HG02938 (cell line): ENCODE measurements around the gene TPP2.

ENCODE experiments used
- ATAC-seq: cut with Tn5 transposase; IDR thresholded peaks from one replicate; pipeline ENCODE4 v1.9.1; 2021; ENCODE audit warnings: mild to moderate bottlenecking, moderate library complexity; ENCODE audit not compliant: unreplicated experiment

The TPP2 gene

DNA sequence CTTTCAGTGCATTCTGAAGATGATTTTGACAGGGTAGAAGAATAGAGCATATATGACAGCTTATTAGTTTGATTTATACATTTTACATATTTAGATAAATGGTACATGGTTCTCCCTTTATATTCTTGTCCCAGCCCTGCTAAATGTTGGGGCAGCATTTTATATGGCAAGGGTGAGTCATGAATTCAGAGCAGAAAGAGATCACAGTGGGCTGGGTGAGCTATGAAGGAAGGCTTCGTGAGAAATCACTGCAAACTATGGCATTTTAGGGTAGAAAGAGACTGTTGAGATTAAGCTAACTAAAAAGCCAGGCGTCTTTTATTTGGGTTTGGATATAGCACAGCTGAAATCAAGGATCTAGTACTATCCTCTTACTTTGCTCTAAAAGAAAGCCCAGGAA, 122.0 kb downstream of the TPP2 start:
- no peak for ATAC-seq

- no peak for ATAC-seq
These were observed 125.0 kb downstream of the TPP2 start for GRCh38 chr13:102721800-102722231.

DNA sequence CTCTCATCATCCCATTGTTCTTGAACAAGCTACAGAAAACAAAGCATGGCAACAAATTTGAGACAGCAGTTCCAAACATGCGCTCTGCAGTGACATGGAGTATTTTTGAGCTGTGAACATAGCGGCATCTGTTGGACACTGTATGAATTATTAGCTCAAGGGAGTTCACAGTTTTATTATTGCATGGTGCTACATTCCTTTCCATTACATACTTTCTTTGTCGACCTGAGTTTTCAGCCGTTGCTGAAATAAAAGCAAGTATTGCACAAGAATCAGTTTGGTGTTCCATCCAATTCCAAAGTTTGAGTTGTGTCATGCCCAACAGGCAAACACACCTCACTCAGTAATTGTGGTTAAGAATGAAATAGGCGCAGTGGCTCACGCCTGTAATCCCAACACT, 128.1 kb downstream of the TPP2 start:
- no peak for ATAC-seq

- ATAC-seq: peak; percentile 48
These were observed 129.6 kb downstream of the TPP2 start for GRCh38 chr13:102726430-102726829.
